LNCaP clone FGC (cell line): Measurements from ENCODE around the gene PSMD5.

Source experiments
- DNase-seq: peaks from one replicate; pipeline ENCODE4 v3.0.0-alpha.2; 2011; ENCODE audit warnings: low read depth
- H3K4me3 ChIP-seq: 2 replicates; pipeline ENCODE4 v1.5.1; 2011; ENCODE audit warnings: mild to moderate bottlenecking, low read depth, low read length, control low read depth
- TF ChIP-seq, protein P1 (sequence below): IDR thresholded peaks from 2 replicates; pipeline ENCODE4 v1.5.1; 2012; ENCODE audit warnings: mild to moderate bottlenecking; ENCODE audit not compliant: control insufficient read depth, insufficient read depth; ENCODE audit errors: extremely low read depth

The PSMD5 gene

DNA sequence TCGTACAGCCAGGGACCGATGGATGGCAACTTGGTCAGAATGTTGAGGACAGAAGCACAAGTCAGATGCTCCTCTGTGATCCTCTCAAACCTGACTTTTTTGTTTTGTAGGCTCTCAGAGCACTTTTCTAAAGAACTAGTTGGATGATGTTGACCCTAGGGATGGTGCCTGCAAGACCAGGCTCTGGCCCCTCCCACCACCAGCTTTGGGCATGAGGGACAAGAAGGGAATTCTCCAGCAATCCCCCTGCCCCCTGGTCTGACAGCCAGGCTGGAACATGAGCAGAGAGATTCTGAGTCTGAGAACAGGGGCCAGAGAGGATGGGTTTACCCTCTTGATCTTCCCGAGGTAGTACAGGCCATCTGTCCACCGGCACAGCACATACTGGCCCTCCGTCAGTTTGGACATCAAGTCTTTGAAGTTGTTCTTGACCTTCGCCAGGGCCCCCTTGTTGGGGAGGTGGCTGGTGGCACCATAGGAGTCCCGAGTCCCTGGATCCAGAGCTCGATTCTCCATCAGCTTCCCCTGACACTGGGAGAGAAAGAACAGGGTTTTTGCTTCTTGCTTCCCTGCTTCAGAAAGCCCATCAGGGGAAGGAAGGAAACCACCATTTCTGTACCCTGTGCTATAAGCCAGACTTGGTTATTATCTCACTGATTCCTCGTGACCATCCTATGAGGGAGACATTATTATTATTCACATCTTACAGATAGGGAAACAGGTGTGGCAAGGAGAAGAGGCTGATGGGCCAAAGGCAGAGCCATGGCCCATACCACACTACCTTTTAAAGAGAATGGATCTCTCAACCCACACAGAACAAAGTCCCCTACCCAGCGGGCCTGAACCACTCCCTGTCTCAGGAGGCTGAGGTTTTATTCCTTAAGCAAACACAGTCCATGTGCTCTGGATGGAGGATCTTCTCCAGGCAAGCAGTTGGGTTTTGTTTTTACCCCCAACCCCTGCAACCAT is 31.8 kb upstream of the PSMD5 start:
- no peak for DNase-seq
- no peak overlapping the region for H3K4me3 ChIP-seq
- TF ChIP-seq, protein P1, sequence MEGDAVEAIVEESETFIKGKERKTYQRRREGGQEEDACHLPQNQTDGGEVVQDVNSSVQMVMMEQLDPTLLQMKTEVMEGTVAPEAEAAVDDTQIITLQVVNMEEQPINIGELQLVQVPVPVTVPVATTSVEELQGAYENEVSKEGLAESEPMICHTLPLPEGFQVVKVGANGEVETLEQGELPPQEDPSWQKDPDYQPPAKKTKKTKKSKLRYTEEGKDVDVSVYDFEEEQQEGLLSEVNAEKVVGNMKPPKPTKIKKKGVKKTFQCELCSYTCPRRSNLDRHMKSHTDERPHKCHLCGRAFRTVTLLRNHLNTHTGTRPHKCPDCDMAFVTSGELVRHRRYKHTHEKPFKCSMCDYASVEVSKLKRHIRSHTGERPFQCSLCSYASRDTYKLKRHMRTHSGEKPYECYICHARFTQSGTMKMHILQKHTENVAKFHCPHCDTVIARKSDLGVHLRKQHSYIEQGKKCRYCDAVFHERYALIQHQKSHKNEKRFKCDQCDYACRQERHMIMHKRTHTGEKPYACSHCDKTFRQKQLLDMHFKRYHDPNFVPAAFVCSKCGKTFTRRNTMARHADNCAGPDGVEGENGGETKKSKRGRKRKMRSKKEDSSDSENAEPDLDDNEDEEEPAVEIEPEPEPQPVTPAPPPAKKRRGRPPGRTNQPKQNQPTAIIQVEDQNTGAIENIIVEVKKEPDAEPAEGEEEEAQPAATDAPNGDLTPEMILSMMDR = no peak

DNA sequence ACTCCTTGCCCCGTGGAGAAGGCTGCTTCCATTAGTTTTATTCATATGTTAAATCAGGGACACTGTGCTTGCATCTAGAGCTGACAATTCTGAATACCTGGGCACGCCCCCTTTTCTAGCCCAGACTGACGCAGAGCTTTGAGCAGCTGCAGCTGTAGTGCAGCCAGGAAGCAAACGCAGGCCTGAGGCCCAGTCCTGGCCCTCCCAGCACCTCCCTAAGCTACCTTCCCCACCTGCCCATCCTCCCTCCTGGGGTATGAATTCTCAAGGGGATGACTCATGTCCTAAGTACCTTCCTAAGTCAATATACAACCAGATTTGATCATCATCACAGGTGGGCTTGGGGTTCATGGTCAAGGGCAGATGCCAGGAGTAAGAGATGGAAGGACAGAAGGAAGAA is 30.8 kb upstream of the PSMD5 start:
- TF ChIP-seq, protein P1 = no peak
- DNase-seq = no peak
- no peak overlapping the region for H3K4me3 ChIP-seq

DNA sequence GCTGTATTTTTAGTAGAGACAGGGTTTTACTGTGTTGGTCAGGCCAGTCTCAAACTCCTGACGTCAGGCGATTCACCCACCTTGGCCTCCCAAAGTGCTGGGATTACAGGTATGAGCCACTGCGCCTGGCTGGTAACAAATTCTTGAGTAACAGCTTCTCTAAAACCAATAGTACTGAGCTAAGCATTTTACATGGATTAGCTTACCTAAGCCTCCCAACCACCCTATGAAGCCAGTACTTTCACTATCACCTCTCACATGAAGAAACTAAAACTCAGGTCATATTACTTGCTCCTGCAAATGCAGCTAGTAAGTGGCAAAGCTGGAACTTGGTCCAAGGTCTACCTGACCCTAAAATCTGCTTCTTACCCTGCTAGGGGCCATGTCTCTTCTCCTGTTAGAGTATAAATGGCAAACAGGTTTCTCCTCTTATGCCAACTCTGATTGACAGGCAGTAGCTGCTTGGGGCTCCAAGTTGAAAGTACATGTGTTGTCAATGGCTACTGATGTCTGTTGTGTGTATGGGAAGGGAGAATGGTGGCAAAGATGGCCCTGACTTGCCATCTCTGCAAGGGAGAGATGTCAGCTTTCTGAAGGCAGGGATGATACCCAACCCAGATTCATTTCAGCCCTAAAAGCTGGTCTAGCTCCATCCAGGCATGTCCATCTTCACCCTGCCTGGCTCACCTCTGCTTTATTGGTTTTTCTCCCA is 30.2 kb upstream of the PSMD5 start:
- TF ChIP-seq, protein P1 = no peak
- no peak for DNase-seq
- no peak overlapping the region for H3K4me3 ChIP-seq

DNA sequence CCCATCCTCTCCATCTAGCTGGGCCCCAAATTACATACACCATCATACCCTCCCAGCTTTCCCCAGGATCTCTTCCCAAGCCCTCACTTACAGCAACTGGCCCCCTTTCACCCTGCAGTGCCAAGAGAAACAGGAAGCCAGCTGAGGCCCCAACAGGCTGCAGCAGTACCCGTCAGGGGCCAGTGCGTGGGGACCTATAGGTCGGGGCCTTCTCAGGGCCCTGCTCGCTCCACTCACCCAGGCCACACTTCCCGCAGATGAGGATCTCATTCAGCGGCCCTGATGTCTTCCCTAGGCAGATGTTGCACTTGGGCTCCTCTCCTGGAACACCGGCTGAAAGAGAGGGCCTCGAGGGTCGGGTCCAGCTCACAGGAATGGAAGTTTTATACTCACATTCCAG is 27.5 kb upstream of the PSMD5 start:
- TF ChIP-seq, protein P1 = no peak
- DNase-seq = no peak
- H3K4me3 ChIP-seq = no peak overlapping the region

DNA sequence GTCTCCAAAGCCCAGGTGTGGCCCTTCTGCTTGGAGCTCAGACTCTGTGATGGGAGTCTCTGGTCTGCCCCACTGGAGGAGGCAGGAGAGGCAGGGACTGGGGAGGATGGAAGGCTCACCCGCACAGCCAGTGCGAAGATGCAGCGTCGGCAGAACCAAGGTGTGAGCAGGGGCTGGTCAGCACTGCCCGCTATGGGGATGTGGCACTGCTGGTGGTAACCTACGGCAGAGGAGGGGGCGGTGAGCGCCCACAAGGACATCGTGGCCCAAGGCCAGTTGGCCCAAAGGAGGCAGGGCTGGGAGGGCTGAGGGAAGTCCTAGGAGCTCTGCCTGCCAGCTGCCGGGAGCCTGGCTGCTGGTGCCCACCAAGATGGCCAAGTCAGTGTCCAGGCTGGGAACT is 27.0 kb upstream of the PSMD5 start:
- no peak for DNase-seq
- TF ChIP-seq, protein P1 = no peak
- H3K4me3 ChIP-seq = no peak overlapping the region

DNA sequence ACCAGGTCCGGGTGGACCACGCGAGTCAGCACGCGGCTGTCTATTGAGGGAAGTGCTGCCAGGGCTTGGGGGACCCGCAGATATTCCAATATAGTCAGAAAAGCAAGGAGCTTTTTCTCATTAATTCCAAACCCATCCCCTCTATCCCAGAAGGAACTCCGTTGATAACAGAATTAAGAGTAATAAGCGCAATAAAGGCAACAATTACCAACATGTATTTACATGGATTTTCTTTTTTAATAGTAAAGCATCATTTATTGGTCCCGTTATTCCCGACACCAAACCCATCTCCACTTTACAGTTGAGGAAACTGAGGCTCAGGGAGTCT is 26.6 kb upstream of the PSMD5 start:
- DNase-seq = no peak
- peak overlapping the region; percentile 54 for H3K4me3 ChIP-seq
- TF ChIP-seq, protein P1 = no peak
